K562 (cell line): ENCODE data around the gene ADCY9. TPM values are rescaled to one million over a fixed set of nuclear protein-coding genes. Genes with fewer than 3 reads are reported as not detected.

Experiments
- ATAC-seq: fragments of 200-7000 bp; cut with Tn5 transposase; 3 replicates; pipeline ENCODE4 v1.9.1; 2020; ENCODE audit warnings: moderate library complexity
- BruUV-seq: library from RNA; stranded (reverse); fragments of 400-500 nt; replicated peaks from 2 replicates; lab custom pipeline; 2021; lab: Mats Ljungman, UMichigan
- CTCF ChIA-PET: fragments of 300-600 bp; formaldehyde crosslinking; extraction: SDS; loops from one replicate; lab custom pipeline; 2021; ENCODE audit warnings: low intra/inter-chr PET ratio; lab: Yijun Ruan, JAX
- POLR2A ChIA-PET: fragments of 300-600, 350-650 bp; sonication (Branson Sonifier 250); formaldehyde crosslinking; extraction: SDS; loops from one replicate; lab custom pipeline; 2021; ENCODE audit warnings: antibody characterized with exemption, inconsistent platforms; lab: Yijun Ruan, JAX
- DNase-seq, 4 experiments: peaks; one replicate each; pipeline versions ENCODE4 v3.0.0 to v3.0.0-alpha.2; 2011 to 2018; ENCODE audit warnings: low spot score in 3 of 4, mixed read lengths in 3 of 4; ENCODE audit errors: extremely low read depth in 1 of 4
- FAIRE-seq: peaks from 2 replicates; lab custom pipeline; 2011; peaks lifted over from hg19 to GRCh38; lab: Jason Lieb, UNC
- H2AFZ ChIP-seq: 2 replicates; pipeline ENCODE4 v1.6.0; 2011; ENCODE audit warnings: low read depth, low read length, control low read depth, inconsistent platforms
- H3K27ac ChIP-seq: fragments of 200-600 bp; 3 replicates; pipeline ENCODE4 v1.8.0; 2011; ENCODE audit warnings: low read depth, mild to moderate bottlenecking, control low read depth, inconsistent platforms, low read length, moderate library complexity, mixed read lengths; ENCODE audit errors: extremely low read depth
- H3K27me3 ChIP-seq, 2 experiments: fragments of 300-600 bp in 1 of 2; 2 replicates in 1 of 2; 3 replicates in 1 of 2; pipeline versions ENCODE4 v1.6.0 to v1.8.0; 2011; ENCODE audit warnings: inconsistent platforms in 2 of 2, low read length in 2 of 2, mild to moderate bottlenecking in 1 of 2, mixed read lengths in 1 of 2, moderate library complexity in 1 of 2; ENCODE audit not compliant: control insufficient read depth in 2 of 2, insufficient read depth in 2 of 2
- H3K36me3 ChIP-seq: fragments of 300-600 bp; 3 replicates; pipeline ENCODE4 v1.8.0; 2011; ENCODE audit warnings: mild to moderate bottlenecking, low read length, inconsistent platforms; ENCODE audit not compliant: control insufficient read depth, insufficient read depth
- H3K4me1 ChIP-seq, 2 experiments: fragments of 200-600 bp in 1 of 2; replicated peaks in 1 of 2; 2 replicates in 1 of 2; 3 replicates in 1 of 2; pipeline versions ENCODE4 v1.5.1 to v1.8.0; 2011; ENCODE audit warnings: inconsistent platforms in 2 of 2, low read length in 2 of 2, mild to moderate bottlenecking in 1 of 2, mixed read lengths in 1 of 2, moderate library complexity in 1 of 2; ENCODE audit not compliant: control insufficient read depth in 2 of 2, insufficient read depth in 2 of 2
- H3K4me2 ChIP-seq: 2 replicates; pipeline ENCODE4 v1.6.1; 2011; ENCODE audit warnings: low read length, control low read depth, inconsistent platforms, mixed read lengths; ENCODE audit not compliant: insufficient read depth
- H3K4me3 ChIP-seq: fragments of 200-600 bp; sonication (generic), shearing (Covaris generic); 2 replicates; pipeline ENCODE4 v1.5.1; 2016; ENCODE audit warnings: control low read depth, inconsistent platforms
- H3K79me2 ChIP-seq: fragments of 200-600 bp; 3 replicates; pipeline ENCODE4 v1.8.0; 2011; ENCODE audit warnings: low read length, inconsistent platforms; ENCODE audit not compliant: control insufficient read depth, insufficient read depth
- H3K9ac ChIP-seq, 2 experiments: 2 replicates each; pipeline versions ENCODE4 v1.6.0 to v1.6.1; 2011; ENCODE audit warnings: low read depth in 2 of 2, low read length in 2 of 2, control low read depth in 1 of 2, inconsistent platforms in 1 of 2, mild to moderate bottlenecking in 1 of 2, mixed read lengths in 1 of 2; ENCODE audit not compliant: insufficient read depth in 1 of 2
- H3K9me1 ChIP-seq: one replicate; pipeline ENCODE4 v1.6.0; 2011; ENCODE audit warnings: inconsistent platforms, mild to moderate bottlenecking, low read length, moderate library complexity; ENCODE audit not compliant: control insufficient read depth, insufficient read depth
- H3K9me3 ChIP-seq: replicated peaks from 2 replicates; pipeline ENCODE4 v1.5.1; 2011; ENCODE audit warnings: low read depth, low read length, inconsistent platforms; ENCODE audit not compliant: control insufficient read depth, insufficient read depth
- H4K20me1 ChIP-seq: replicated peaks from 2 replicates; pipeline ENCODE4 v1.6.1; 2011; ENCODE audit warnings: low read length, inconsistent platforms, mixed read lengths; ENCODE audit not compliant: control insufficient read depth, insufficient read depth
- HDAC6 ChIP-seq: IDR thresholded peaks from 2 replicates; pipeline ENCODE4 v1.6.1; 2012; ENCODE audit warnings: low read depth, mild to moderate bottlenecking, control low read depth, inconsistent platforms, low read length, moderate library complexity
- POLR2AphosphoS5 ChIP-seq: IDR thresholded peaks from 2 replicates; pipeline ENCODE4 v1.6.1; 2011; ENCODE audit warnings: mild to moderate bottlenecking, low read depth, low read length, moderate library complexity; ENCODE audit not compliant: control insufficient read depth, insufficient read depth
- RBM22 ChIP-seq: fragments of 200-400 bp; formaldehyde crosslinking; IDR thresholded peaks from 2 replicates; pipeline ENCODE4 v1.6.1; 2018; ENCODE audit warnings: low read length, low read depth; ENCODE audit not compliant: poor library complexity, severe bottlenecking
- SIRT6 ChIP-seq: IDR thresholded peaks from one replicate; pipeline ENCODE4 v1.6.1; 2012; ENCODE audit warnings: low read depth, mild to moderate bottlenecking, control low read depth, inconsistent platforms, low read length, moderate library complexity
- ZNF347 ChIP-seq: fragments of 450-650 bp; formaldehyde crosslinking; IDR thresholded peaks from 2 replicates; pipeline ENCODE4 v1.4.0; 2020; ENCODE audit warnings: low read depth, mild to moderate bottlenecking, moderate library complexity
- ZNF41 ChIP-seq: fragments of 250-450 bp; sonication (Bioruptor Pico); conservative IDR thresholded peaks from 2 replicates; pipeline ENCODE4 v1.4.0; 2020; ENCODE audit warnings: mild to moderate bottlenecking
- ZNF696 ChIP-seq: fragments of 250-450 bp; sonication (Bioruptor Pico); conservative IDR thresholded peaks from 2 replicates; pipeline ENCODE4 v1.4.0; 2020; ENCODE audit warnings: mild to moderate bottlenecking, moderate library complexity
- ZNF699 ChIP-seq: fragments of 250-450 bp; sonication (Bioruptor Pico); IDR thresholded peaks from 2 replicates; pipeline ENCODE4 v1.8.0; 2021; ENCODE audit warnings: mild to moderate bottlenecking, moderate library complexity; ENCODE audit not compliant: insufficient replicate concordance
- WGBS: fragments of 100-300 bp; shearing (Covaris generic); methylation state at CpG from one replicate; pipeline ENCODE4 v1.1.6; 2016; ENCODE audit warnings: low coverage, mixed read lengths; ENCODE audit not compliant: insufficient coverage; ENCODE audit errors: missing lambda C conversion rate; 5-methylcytosine and 5-hydroxymethylcytosine counted together
- in situ Hi-C: fragments of 300-500 bp; cut with MboI; formaldehyde crosslinking; loops from 4 replicates; pipeline ENCODE4 v1.15.0; 2018; ENCODE audit warnings: inconsistent platforms, mixed read lengths
- intact Hi-C: fragments of 100-400 bp; cut with micrococcal nuclease; formaldehyde crosslinking; loops from 2 replicates; pipeline ENCODE4 v1.14.2; 2022
- polyA plus RNA-seq, 8 experiments: library from polyadenylated mRNA; depleted of rRNA in 4 of 8; stranded (reverse) in 5 of 8; unstranded in 3 of 8; fragments of >200 nt; fragmentation: Nextera tagmentation in 2 of 8; fragmentation: Illumina TruSeq in 1 of 8; extraction: Ambion mirVana in 2 of 8; extraction: Trizol in 1 of 8; gene quantifications; 2 replicates each; pipeline versions ENCODE4 v1.2.1 to v1.2.3, GENCODE V29; 2011 to 2014; ENCODE audit warnings: inconsistent platforms in 1 of 8, missing spikeins in 1 of 8
- total RNA-seq, 7 experiments: library from RNA; depleted of rRNA in 6 of 7; stranded (reverse); fragments of >200 nt in 6 of 7; fragmentation: Illumina TruSeq in 2 of 7; extraction: Trizol in 2 of 7; gene quantifications; 2 replicates each; pipeline versions ENCODE4 v1.2.1 to v1.2.3, GENCODE V29; 2011 to 2021; ENCODE audit warnings: low replicate concordance in 1 of 7
- TF ChIP-seq, protein P1 (sequence below): fragments of 450-650 bp; IDR thresholded peaks from 2 replicates; pipeline ENCODE4 v1.6.1; 2016; ENCODE audit warnings: mild to moderate bottlenecking, moderate library complexity

ADCY9 gene
- total and polyA plus RNA-seq, 9 of the 15 experiments (the other 6 are each of a cell fraction or from before 2014, with no cell fraction given): 0.03 to 0.29 (median 0.17) TPM

DNA sequence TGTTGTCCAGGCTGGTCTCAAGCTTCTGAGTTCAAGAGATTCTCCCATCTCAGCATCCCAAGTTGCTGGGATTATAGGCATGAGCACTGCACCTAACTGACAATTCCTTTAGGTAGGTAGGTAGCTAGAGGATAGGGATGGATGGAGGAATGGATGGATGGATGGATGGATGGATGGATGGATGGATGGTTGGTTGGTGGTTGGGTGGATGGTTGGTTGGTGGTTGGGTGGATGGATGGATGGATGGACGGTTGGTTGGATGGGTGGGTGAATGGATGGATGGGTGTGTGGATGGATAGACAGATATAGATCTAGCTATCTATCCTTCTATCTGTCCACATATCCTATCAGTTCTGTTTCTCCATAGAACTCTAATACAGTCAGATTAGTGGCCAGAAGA, 19.3 kb upstream of the ADCY9 start:
- Histone ChIP-seq H3K9ac (no peak overlapping the region), H2AFZ (no peak overlapping the region), H3K36me3 (no peaks in the 10 kb centered on the region), H3K4me1 (no peaks in the 10 kb centered on the region), H3K27ac (no peak overlapping the region), H3K27me3 (peaks cover 27 to 62% of the 10 kb centered on the region in 2 experiments; a peak in 3 of 5 replicates), H3K79me2 (no peaks in the 10 kb centered on the region), H3K4me3 (no peak overlapping the region), H3K4me2 (no peak overlapping the region), H4K20me1 (no peaks in the 10 kb centered on the region; the same call in 1 of the 2 replicates), H3K9me3 (no peaks in the 10 kb centered on the region), H3K9me1 (no peaks in the 10 kb centered on the region)
- intact Hi-C loops: no loop called here
- WGBS: 0% methylated on average over 1 of the region's 1 CpG
- ChIA-PET CTCF (no interaction called here), POLR2A (interaction anchor here (1.6 kb wide), 1 partner anchor 10 kb away, joined by 4 read pairs; no protein-coding TSS in a partner anchor)
- no TSS peak for BruUV-seq
- no peak for ATAC-seq
- in situ Hi-C loops: no loop called here
- no peak for FAIRE-seq
- no peak for DNase-seq
- TF ChIP-seq ZNF347 (CRISPR knock-in tag): no peak
- no peak for TF ChIP-seq POLR2AphosphoS5
- no peak for TF ChIP-seq ZNF41 (CRISPR knock-in tag)
- no peak for TF ChIP-seq SIRT6
- no peak for TF ChIP-seq ZNF699 (CRISPR knock-in tag)
- TF ChIP-seq, protein P1, sequence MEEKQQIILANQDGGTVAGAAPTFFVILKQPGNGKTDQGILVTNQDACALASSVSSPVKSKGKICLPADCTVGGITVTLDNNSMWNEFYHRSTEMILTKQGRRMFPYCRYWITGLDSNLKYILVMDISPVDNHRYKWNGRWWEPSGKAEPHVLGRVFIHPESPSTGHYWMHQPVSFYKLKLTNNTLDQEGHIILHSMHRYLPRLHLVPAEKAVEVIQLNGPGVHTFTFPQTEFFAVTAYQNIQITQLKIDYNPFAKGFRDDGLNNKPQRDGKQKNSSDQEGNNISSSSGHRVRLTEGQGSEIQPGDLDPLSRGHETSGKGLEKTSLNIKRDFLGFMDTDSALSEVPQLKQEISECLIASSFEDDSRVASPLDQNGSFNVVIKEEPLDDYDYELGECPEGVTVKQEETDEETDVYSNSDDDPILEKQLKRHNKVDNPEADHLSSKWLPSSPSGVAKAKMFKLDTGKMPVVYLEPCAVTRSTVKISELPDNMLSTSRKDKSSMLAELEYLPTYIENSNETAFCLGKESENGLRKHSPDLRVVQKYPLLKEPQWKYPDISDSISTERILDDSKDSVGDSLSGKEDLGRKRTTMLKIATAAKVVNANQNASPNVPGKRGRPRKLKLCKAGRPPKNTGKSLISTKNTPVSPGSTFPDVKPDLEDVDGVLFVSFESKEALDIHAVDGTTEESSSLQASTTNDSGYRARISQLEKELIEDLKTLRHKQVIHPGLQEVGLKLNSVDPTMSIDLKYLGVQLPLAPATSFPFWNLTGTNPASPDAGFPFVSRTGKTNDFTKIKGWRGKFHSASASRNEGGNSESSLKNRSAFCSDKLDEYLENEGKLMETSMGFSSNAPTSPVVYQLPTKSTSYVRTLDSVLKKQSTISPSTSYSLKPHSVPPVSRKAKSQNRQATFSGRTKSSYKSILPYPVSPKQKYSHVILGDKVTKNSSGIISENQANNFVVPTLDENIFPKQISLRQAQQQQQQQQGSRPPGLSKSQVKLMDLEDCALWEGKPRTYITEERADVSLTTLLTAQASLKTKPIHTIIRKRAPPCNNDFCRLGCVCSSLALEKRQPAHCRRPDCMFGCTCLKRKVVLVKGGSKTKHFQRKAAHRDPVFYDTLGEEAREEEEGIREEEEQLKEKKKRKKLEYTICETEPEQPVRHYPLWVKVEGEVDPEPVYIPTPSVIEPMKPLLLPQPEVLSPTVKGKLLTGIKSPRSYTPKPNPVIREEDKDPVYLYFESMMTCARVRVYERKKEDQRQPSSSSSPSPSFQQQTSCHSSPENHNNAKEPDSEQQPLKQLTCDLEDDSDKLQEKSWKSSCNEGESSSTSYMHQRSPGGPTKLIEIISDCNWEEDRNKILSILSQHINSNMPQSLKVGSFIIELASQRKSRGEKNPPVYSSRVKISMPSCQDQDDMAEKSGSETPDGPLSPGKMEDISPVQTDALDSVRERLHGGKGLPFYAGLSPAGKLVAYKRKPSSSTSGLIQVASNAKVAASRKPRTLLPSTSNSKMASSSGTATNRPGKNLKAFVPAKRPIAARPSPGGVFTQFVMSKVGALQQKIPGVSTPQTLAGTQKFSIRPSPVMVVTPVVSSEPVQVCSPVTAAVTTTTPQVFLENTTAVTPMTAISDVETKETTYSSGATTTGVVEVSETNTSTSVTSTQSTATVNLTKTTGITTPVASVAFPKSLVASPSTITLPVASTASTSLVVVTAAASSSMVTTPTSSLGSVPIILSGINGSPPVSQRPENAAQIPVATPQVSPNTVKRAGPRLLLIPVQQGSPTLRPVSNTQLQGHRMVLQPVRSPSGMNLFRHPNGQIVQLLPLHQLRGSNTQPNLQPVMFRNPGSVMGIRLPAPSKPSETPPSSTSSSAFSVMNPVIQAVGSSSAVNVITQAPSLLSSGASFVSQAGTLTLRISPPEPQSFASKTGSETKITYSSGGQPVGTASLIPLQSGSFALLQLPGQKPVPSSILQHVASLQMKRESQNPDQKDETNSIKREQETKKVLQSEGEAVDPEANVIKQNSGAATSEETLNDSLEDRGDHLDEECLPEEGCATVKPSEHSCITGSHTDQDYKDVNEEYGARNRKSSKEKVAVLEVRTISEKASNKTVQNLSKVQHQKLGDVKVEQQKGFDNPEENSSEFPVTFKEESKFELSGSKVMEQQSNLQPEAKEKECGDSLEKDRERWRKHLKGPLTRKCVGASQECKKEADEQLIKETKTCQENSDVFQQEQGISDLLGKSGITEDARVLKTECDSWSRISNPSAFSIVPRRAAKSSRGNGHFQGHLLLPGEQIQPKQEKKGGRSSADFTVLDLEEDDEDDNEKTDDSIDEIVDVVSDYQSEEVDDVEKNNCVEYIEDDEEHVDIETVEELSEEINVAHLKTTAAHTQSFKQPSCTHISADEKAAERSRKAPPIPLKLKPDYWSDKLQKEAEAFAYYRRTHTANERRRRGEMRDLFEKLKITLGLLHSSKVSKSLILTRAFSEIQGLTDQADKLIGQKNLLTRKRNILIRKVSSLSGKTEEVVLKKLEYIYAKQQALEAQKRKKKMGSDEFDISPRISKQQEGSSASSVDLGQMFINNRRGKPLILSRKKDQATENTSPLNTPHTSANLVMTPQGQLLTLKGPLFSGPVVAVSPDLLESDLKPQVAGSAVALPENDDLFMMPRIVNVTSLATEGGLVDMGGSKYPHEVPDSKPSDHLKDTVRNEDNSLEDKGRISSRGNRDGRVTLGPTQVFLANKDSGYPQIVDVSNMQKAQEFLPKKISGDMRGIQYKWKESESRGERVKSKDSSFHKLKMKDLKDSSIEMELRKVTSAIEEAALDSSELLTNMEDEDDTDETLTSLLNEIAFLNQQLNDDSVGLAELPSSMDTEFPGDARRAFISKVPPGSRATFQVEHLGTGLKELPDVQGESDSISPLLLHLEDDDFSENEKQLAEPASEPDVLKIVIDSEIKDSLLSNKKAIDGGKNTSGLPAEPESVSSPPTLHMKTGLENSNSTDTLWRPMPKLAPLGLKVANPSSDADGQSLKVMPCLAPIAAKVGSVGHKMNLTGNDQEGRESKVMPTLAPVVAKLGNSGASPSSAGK: no peak
- TF ChIP-seq RBM22: no peak
- no peak for TF ChIP-seq ZNF696 (CRISPR knock-in tag)
- TF ChIP-seq HDAC6: no peak
